Measurements from ENCODE around the gene PMPCA.

DNA sequence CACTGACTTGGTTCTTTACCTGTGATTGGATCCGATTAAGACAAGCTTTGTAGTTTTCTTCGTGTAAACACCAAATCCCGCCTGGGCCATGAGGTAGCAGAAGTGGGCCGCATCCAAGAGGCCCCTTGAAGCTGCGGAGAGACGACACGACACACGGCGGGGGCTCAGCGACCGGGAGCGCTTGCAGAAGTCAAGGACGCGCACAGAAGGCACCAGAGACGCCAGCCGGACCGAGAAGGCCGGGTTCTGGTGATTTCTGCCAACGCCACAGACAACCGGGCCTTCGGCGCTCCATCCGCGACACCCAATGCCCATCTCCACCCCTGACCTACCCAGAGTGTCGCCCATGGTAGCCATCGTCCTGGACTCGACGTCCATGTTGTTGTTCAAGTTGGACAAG, 49.0 kb downstream of the PMPCA start:
- TF ChIP-seq, protein P1, sequence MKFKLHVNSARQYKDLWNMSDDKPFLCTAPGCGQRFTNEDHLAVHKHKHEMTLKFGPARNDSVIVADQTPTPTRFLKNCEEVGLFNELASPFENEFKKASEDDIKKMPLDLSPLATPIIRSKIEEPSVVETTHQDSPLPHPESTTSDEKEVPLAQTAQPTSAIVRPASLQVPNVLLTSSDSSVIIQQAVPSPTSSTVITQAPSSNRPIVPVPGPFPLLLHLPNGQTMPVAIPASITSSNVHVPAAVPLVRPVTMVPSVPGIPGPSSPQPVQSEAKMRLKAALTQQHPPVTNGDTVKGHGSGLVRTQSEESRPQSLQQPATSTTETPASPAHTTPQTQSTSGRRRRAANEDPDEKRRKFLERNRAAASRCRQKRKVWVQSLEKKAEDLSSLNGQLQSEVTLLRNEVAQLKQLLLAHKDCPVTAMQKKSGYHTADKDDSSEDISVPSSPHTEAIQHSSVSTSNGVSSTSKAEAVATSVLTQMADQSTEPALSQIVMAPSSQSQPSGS (tag by site-specific recombination; IDR thresholded peaks at IDR 0.05; ENCODE audit: low read depth): no peak
- TF ChIP-seq, protein P2, sequence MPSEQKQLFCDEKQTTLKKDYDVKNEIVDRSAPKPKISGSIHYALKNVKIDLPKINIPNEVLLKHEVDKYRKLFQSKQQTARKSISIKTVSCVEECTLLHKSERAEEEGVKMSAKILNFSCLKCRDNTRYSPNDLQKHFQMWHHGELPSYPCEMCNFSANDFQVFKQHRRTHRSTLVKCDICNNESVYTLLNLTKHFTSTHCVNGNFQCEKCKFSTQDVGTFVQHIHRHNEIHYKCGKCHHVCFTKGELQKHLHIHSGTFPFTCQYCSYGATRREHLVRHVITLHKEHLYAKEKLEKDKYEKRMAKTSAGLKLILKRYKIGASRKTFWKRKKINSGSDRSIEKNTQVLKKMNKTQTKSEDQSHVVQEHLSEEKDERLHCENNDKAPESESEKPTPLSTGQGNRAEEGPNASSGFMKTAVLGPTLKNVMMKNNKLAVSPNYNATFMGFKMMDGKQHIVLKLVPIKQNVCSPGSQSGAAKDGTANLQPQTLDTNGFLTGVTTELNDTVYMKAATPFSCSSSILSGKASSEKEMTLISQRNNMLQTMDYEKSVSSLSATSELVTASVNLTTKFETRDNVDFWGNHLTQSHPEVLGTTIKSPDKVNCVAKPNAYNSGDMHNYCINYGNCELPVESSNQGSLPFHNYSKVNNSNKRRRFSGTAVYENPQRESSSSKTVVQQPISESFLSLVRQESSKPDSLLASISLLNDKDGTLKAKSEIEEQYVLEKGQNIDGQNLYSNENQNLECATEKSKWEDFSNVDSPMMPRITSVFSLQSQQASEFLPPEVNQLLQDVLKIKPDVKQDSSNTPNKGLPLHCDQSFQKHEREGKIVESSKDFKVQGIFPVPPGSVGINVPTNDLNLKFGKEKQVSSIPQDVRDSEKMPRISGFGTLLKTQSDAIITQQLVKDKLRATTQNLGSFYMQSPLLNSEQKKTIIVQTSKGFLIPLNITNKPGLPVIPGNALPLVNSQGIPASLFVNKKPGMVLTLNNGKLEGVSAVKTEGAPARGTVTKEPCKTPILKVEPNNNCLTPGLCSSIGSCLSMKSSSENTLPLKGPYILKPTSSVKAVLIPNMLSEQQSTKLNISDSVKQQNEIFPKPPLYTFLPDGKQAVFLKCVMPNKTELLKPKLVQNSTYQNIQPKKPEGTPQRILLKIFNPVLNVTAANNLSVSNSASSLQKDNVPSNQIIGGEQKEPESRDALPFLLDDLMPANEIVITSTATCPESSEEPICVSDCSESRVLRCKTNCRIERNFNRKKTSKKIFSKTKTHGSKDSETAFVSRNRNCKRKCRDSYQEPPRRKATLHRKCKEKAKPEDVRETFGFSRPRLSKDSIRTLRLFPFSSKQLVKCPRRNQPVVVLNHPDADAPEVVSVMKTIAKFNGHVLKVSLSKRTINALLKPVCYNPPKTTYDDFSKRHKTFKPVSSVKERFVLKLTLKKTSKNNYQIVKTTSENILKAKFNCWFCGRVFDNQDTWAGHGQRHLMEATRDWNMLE (tag by site-specific recombination; conservative IDR thresholded peaks at IDR 0.05; ENCODE audit: low read depth): no peak
- TF ChIP-seq ZNF830 (tag by site-specific recombination; IDR thresholded peaks at IDR 0.05; ENCODE audit: low read depth): no peak
- TF ChIP-seq ZNF133 (tag by site-specific recombination; IDR thresholded peaks at IDR 0.05): no peak
- TF ChIP-seq CTCF (tag by site-specific recombination; IDR thresholded peaks at IDR 0.05): no peak
- no peak for TF ChIP-seq ZNF221 (tag by site-specific recombination; IDR thresholded peaks at IDR 0.05; ENCODE audit: borderline replicate concordance)
- TF ChIP-seq, protein P3, sequence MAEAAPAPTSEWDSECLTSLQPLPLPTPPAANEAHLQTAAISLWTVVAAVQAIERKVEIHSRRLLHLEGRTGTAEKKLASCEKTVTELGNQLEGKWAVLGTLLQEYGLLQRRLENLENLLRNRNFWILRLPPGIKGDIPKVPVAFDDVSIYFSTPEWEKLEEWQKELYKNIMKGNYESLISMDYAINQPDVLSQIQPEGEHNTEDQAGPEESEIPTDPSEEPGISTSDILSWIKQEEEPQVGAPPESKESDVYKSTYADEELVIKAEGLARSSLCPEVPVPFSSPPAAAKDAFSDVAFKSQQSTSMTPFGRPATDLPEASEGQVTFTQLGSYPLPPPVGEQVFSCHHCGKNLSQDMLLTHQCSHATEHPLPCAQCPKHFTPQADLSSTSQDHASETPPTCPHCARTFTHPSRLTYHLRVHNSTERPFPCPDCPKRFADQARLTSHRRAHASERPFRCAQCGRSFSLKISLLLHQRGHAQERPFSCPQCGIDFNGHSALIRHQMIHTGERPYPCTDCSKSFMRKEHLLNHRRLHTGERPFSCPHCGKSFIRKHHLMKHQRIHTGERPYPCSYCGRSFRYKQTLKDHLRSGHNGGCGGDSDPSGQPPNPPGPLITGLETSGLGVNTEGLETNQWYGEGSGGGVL (tag by site-specific recombination; IDR thresholded peaks at IDR 0.05): no peak
- TF ChIP-seq ZNF37A (tag by site-specific recombination; IDR thresholded peaks at IDR 0.05): no peak
- TF ChIP-seq ZNF514 (tag by site-specific recombination; IDR thresholded peaks at IDR 0.05): no peak
